Measurements from ENCODE around the gene ATG4C.

- TF ChIP-seq CTCF (IDR thresholded peaks at IDR 0.05): no peak
- no peak for TF ChIP-seq POLR2A (IDR thresholded peaks at IDR 0.05)
Observed at GRCh38 chr1:62778208-62778607, 5.7 kb upstream of the ATG4C start.

Data from adrenal gland (tissue), 5 donors.